GM18505 (cell line): ENCODE results near the gene HS2ST1.

Experiments used
- ATAC-seq: cut with Tn5 transposase; IDR thresholded peaks from one replicate; pipeline ENCODE4 v1.9.1; 2021; ENCODE audit not compliant: unreplicated experiment
- POLR2A ChIP-seq: IDR thresholded peaks from 4 replicates; pipeline ENCODE4 v1.6.1; 2011; ENCODE audit warnings: borderline replicate concordance; ENCODE audit not compliant: insufficient read depth, insufficient read length; ENCODE audit errors: extremely low read depth

HS2ST1 gene

DNA sequence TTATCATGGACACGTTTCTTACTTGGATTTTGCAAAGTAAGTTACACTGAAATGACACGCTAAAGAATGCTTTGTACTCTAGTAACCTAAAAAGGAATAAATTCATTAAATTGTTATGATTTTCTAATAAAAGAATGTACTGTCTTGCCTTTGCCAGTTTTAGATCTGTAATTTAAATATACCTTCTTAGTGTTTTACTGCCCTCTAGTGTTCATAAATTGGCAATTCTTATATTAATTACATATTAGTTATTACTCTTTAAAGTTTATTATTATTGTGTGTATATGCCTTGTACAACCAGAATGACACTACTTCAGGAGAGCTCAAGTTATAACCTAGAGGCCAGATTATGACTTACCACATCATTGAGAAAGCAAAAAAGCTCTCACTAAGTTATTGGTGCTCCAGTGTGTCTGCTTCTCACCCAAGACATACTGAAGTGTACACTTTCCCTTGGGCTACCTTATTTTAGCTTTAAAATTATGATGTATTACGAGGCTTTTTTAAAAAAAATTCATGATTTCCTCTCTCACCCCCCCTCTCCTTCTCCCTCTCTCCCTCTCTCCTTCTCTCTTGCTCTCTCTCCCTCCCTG is 169.9 kb downstream of the HS2ST1 start:
- TF ChIP-seq POLR2A, result no peak
- ATAC-seq, result no peak

DNA sequence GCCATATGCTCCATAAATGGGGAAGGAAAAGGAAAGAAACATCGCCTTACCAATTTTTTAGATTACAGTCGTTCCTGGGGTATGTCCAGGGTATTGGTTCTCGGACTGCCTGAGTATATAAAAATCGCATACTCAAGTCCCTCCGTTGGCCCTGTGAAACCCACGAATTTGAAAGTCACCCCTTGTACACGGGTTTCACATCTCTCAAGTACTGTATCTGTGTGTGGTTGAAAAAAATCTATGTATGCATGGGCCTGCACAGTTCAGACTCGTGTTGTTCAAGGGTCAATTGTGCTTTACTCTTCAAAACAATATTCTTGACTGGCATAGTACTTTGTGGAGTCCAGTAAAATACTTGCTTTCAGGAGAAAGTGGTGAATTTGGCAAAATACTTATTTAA is 171.7 kb downstream of the HS2ST1 start:
- ATAC-seq, result no peak
- no peak for TF ChIP-seq POLR2A

DNA sequence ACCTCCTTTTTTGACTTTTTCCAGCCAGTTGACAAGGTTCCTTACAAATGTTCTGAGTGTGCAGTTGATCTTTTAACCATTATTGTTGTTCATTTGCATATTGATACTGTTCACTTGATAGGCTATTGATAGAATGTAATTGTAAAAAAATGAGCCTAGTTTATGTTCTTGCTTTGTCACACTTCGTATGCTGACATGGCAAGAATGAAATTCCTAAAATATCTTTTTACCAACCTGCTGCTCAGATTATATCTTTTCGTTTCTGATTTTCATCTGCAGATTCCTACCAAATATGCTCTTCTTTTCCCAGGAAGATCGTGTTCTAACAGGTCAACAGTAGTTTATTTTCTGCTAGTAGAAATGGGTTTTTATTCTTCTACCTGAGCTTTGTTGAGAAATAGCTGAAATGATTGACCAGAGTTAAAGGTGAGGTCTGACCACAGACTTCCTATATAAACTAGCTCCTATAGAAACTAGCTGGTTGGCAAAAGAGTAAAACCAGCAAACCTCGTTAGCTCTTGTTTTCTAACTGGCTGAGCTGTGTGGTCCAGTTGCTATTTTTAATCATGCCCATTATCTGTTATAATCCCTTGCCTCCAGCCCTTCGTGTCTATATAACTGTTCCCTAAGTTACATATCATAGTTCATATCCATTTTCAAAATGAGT is 174.8 kb downstream of the HS2ST1 start:
- ATAC-seq, result no peak
- no peak for TF ChIP-seq POLR2A

DNA sequence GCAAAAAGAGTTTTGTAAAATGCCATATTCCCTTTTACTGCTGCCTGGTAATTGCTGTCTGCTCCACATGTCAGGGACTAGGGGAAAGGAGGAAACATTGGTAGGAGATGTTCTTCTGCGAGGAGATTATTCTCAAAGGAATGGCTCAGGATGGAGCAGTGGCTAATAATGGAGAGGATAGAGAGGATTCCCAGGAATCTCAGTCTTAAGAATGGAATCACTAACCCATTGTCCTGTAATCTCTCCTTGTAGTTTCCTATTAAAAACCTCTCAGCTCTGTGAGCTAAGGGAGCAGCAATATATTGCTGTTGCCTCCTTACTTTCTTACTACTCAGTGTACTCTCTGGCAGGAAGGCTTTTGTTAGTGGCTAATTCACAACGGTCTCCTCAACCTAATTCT is 175.4 kb downstream of the HS2ST1 start:
- ATAC-seq, result no peak
- TF ChIP-seq POLR2A, result no peak

DNA sequence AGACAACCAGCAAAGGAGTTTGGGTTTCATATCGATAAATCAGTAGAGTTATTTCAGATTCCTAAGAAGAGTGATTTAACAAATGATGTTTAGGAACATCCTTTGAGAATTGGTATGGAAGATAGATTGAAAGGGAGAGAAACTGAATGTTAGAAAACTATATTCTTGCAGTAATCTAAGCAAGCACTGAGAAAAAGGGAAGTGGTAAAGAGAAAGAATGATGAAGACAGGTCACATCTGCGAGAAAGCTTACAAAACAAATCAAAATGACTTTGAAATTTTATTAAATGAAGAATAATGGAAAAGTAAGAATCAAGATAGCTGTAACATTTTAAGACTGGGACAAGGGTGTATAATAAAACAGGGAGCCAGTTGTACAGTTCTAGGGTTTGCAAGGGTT is 177.0 kb downstream of the HS2ST1 start:
- TF ChIP-seq POLR2A, result no peak

DNA sequence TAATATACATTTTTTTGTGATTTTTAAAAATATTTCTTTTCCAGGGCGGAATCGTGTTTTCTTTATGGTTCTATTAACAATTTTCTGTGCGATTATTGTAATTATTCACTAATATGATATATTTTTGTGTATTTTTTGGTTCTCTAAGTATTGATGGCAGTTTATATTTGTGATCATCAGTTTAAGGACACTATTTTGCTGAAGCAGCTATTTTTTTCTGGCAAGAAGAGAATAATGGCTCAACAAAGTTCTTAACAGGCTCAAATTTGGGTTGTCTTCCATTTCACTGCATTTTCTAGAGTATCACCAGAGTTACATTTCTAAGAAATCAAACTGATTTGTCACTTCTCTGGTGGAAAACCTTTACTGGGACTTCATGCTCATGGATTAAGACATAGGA is 178.4 kb downstream of the HS2ST1 start:
- no peak for TF ChIP-seq POLR2A
- no peak for ATAC-seq

More for the DNA sequence above, 177.0 kb downstream of the HS2ST1 start:
- ATAC-seq, result no peak

DNA sequence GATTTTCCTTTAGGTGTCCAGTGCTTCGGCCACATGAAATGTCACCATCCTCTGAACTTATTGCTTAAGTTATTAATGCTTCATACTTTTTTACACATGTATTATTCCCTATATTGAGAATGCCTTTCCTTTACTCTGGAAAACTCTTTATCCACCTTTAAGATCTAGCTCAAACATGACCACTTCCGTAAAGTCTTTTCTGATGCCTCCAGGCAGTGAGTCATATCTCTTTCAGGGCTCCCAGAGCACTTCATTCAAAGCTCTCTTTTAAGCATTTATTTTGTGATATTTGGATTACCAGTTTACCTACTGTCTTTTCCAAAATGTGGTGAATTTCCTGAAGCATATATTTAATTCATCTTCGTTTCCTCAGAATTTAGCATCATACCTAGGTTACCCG is 178.9 kb downstream of the HS2ST1 start:
- ATAC-seq, result no peak
- TF ChIP-seq POLR2A, result no peak

DNA sequence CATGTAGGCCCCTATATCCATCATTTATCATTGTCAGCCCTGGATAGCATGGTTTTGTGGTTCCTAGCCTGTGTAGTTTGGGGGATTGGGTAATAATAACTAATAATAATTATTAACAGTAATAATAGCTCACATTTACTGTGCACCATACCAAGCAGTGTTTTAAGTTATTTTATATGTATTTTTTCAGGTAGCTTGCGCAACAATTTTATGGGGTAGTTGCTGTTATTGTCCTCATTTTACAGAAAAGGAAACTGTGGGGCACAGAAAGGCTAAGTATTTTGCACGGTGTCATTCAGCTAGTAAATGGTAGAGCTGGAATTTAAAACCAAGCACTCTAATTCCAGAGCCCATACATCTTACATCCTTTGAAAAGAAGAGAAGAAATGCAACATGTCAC is 179.8 kb downstream of the HS2ST1 start:
- ATAC-seq, result no peak

DNA sequence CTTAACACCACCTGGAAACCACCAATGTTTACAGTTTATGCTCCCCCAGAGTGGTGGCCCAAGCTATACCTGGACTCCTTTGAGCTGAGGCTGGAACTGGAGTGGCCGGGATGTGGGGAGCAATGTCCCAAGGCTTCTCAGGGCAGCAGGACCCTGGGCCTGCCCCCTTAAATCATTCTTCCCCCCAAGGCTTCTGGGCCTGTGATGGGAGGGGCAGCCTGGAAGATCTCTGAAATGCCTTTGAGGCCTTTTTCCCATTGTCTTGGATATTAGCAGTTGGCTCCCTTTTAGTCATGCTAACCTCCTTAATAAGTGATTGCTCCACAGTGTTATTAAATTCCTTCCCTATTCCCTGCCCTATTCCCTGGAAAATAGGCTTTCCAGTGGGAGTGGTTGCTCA is 185.8 kb downstream of the HS2ST1 start:
- TF ChIP-seq POLR2A, result no peak
- no peak for ATAC-seq

More for the DNA sequence above, 179.8 kb downstream of the HS2ST1 start:
- TF ChIP-seq POLR2A, result no peak

DNA sequence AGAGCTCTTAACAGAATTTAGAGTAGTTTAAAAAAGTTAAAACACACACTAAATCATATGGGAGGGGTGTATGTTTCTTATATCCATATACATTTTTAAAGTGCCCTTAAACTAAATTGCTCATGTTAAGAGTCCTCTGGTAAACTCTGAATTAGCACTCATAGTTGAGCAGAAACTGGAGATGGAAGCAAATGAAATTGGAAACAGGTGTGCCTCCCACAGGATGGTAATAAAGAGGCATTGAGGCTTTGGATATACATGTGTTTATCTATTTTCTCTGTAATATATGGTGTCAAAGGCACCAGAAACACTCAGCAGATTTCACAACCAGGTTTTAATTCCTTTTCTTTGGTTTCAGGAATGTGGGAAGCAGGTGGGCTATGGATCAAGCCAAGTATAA is 188.6 kb downstream of the HS2ST1 start:
- no peak for TF ChIP-seq POLR2A
- no peak for ATAC-seq

DNA sequence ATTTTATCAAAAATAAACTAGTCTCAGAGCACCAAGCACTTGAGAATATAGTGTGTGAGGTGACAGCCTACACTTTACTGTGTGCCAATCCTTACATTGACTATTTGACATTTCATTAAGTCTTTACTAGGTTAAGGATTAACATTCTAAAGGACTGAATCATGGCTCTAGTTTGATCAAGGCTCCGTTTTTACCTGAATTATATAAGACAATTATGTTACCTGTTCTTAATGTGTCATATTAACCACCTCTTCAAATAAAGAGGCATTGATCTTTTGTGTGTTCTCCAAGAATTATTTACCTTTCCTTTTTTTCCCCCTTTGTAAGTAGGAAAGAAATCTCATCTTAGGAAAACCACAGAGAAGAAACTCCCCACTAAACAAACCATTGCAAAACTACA is 189.7 kb downstream of the HS2ST1 start:
- ATAC-seq, result no peak
- TF ChIP-seq POLR2A, result no peak

DNA sequence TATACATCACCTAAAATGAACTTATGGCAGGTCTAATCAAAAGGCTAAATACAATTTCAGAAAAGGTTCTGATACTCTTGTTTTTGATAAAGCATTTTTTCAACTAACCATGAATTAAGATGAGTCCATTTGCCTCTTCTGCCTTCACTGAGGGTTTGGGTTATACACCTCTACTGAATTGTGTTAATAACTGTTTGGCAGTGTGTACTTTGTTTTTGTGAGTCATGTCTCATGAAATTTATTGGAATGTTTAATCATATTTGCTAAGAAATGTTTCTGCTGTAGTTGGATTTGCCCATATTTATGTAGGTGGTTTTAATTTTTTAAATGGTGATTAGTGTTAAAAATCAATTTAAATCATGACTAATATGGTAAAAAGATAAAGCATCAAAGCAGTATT is 190.5 kb downstream of the HS2ST1 start:
- ATAC-seq, result no peak
- no peak for TF ChIP-seq POLR2A

DNA sequence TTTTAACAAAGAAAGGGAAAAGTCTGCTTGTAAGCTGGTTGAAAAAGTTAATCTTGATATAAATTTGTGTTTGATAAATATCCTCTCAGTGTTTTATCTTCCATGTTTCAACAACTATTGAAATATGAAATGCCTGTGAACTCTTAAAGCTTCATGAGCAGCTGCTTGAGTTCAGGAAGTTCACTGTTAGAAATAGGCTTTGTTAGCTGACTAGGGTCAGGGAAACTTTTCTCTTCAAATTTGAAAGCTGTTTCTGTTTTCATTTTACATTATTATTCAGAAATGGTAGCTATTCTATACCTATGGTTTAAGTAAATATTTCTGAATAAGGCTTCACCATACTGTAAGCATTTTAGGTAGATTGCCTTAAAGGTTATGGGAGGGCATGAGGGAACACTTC is 191.7 kb downstream of the HS2ST1 start:
- no peak for TF ChIP-seq POLR2A

DNA sequence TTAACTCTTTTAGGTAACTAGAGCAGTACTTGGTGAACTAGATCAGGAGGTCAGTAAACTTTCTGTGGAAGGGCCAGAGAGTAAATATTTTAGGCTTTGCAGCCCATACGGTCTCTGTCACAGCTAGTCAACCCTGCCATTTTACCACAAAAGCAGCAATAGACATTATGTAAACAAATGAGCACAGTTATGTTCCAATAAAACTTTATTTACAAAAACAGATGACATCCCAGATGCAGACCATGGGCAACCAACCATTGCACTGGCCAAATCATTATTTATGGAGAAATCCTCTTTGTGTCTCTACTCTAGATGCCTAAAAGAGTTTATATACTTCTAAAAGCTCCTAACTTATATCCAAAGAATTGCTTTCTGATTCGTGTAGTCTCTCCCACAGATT is 192.4 kb downstream of the HS2ST1 start:
- ATAC-seq, result no peak
- TF ChIP-seq POLR2A, result no peak

More for the DNA sequence above, 191.7 kb downstream of the HS2ST1 start:
- no peak for ATAC-seq
